HepG2 (cell line): ENCODE data around the gene ACP2. TPM values are rescaled to one million over a fixed set of nuclear protein-coding genes. Genes with fewer than 3 reads are reported as not detected.

Source experiments
- ELF3 ChIP-seq: IDR thresholded peaks from 2 replicates; pipeline ENCODE4 v1.6.1; 2016; ENCODE audit warnings: missing genetic modification reagents, missing compliant biosample characterization
- HOXD1 ChIP-seq: sonication (generic); formaldehyde crosslinking; IDR thresholded peaks from 2 replicates; pipeline ENCODE4 v1.5.0; 2020; ENCODE audit warnings: missing genetic modification reagents
- IKZF4 ChIP-seq: sonication (generic); formaldehyde crosslinking; IDR thresholded peaks from 2 replicates; pipeline ENCODE4 v1.5.1; 2020; ENCODE audit warnings: borderline replicate concordance, mild to moderate bottlenecking, low read depth, missing genetic modification reagents; ENCODE audit errors: not compliant biosample characterization
- POLR2AphosphoS2 ChIP-seq: IDR thresholded peaks from 2 replicates; pipeline ENCODE4 v1.6.1; 2011; ENCODE audit warnings: low read depth, low read length, improper control_type of control experiment
- REXO4 ChIP-seq: sonication (generic); formaldehyde crosslinking; IDR thresholded peaks from 2 replicates; pipeline ENCODE4 v1.8.0; 2022; ENCODE audit warnings: missing genetic modification reagents, mild to moderate bottlenecking, borderline replicate concordance
- SAFB2 ChIP-seq: sonication (generic); formaldehyde crosslinking; IDR thresholded peaks from 2 replicates; pipeline ENCODE4 v1.5.1; 2020; ENCODE audit warnings: missing genetic modification reagents, low read depth, mild to moderate bottlenecking, borderline replicate concordance
- SETDB1 ChIP-seq: sonication (generic); formaldehyde crosslinking; IDR thresholded peaks from 2 replicates; pipeline ENCODE4 v1.5.1; 2020; ENCODE audit warnings: missing genetic modification reagents, mild to moderate bottlenecking, borderline replicate concordance
- SNAPC2 ChIP-seq: sonication (generic); formaldehyde crosslinking; IDR thresholded peaks from 2 replicates; pipeline ENCODE4 v1.8.1; 2022; ENCODE audit warnings: mild to moderate bottlenecking, missing genetic modification reagents
- SP1 ChIP-seq, 2 experiments: fragments of 450-650 bp in 1 of 2; sonication (generic) in 1 of 2; formaldehyde crosslinking in 1 of 2; IDR thresholded peaks; 2 replicates each; pipeline versions ENCODE4 v1.4.0 to v1.6.1; 2016 to 2020; ENCODE audit warnings: missing genetic modification reagents in 1 of 2
- SP2 ChIP-seq: sonication (generic); formaldehyde crosslinking; IDR thresholded peaks from 2 replicates; pipeline ENCODE4 v1.5.1; 2020; ENCODE audit warnings: mild to moderate bottlenecking, missing genetic modification reagents
- ZNF558 ChIP-seq: sonication (generic); formaldehyde crosslinking; IDR thresholded peaks from 2 replicates; pipeline ENCODE4 v1.9.0; 2022; ENCODE audit warnings: mild to moderate bottlenecking, missing genetic modification reagents, borderline replicate concordance
- ZNF605 ChIP-seq: sonication (generic); formaldehyde crosslinking; IDR thresholded peaks from 2 replicates; pipeline ENCODE4 v1.8.0; 2022; ENCODE audit warnings: mild to moderate bottlenecking, missing genetic modification reagents
- ZNF816 ChIP-seq: sonication (generic); formaldehyde crosslinking; IDR thresholded peaks from 2 replicates; pipeline ENCODE4 v1.8.0; 2022; ENCODE audit warnings: missing genetic modification reagents, mild to moderate bottlenecking, borderline replicate concordance
- ZNF878 ChIP-seq: sonication (generic); formaldehyde crosslinking; IDR thresholded peaks from 2 replicates; pipeline ENCODE4 v1.8.1; 2023; ENCODE audit warnings: mild to moderate bottlenecking, missing genetic modification reagents, moderate library complexity
- polyA plus RNA-seq, 8 experiments: library from polyadenylated mRNA; depleted of rRNA in 3 of 8; stranded (reverse) in 7 of 8; unstranded in 1 of 8; fragments of >200 nt; fragmentation: Illumina TruSeq in 4 of 8; extraction: Trizol in 4 of 8; gene quantifications; 2 replicates each; pipeline versions ENCODE4 v1.2.1 to v1.2.3, GENCODE V29; 2011 to 2016; ENCODE audit warnings: low read depth in 4 of 8, missing spikeins in 1 of 8, mixed read lengths in 1 of 8; ENCODE audit not compliant: insufficient read depth in 1 of 8
- total RNA-seq, 5 experiments: library from RNA; depleted of rRNA; stranded (reverse); fragments of >200 nt; fragmentation: Illumina TruSeq; extraction: Trizol; gene quantifications; 2 replicates each; pipeline ENCODE4 v1.2.3, GENCODE V29; 2016; ENCODE audit warnings: low read depth in 1 of 5
- TF ChIP-seq, protein P1 (sequence below): sonication (generic); formaldehyde crosslinking; IDR thresholded peaks from 2 replicates; pipeline ENCODE4 v1.4.0; 2020; ENCODE audit warnings: missing genetic modification reagents
- TF ChIP-seq, protein P2 (sequence below): sonication (generic); formaldehyde crosslinking; IDR thresholded peaks from 2 replicates; pipeline ENCODE4 v1.4.0; 2020; ENCODE audit warnings: missing genetic modification reagents
- TF ChIP-seq, protein P3 (sequence below): sonication (generic); formaldehyde crosslinking; IDR thresholded peaks from 2 replicates; pipeline ENCODE4 v1.9.0; 2021; ENCODE audit warnings: missing genetic modification reagents, borderline replicate concordance
- TF ChIP-seq, protein P4 (sequence below): sonication (generic); formaldehyde crosslinking; IDR thresholded peaks from 2 replicates; pipeline ENCODE4 v1.8.1; 2023; ENCODE audit warnings: mild to moderate bottlenecking, missing genetic modification reagents
- TF ChIP-seq, protein P5 (sequence below): sonication (generic); formaldehyde crosslinking; IDR thresholded peaks from 2 replicates; pipeline ENCODE4 v1.4.0; 2020; ENCODE audit warnings: mild to moderate bottlenecking, missing genetic modification reagents

The ACP2 gene
- total and polyA plus RNA-seq, 2 of the 13 experiments (the other 11 are each of a cell fraction or from before 2014, with no cell fraction given): 17.7 to 20.2 TPM

DNA sequence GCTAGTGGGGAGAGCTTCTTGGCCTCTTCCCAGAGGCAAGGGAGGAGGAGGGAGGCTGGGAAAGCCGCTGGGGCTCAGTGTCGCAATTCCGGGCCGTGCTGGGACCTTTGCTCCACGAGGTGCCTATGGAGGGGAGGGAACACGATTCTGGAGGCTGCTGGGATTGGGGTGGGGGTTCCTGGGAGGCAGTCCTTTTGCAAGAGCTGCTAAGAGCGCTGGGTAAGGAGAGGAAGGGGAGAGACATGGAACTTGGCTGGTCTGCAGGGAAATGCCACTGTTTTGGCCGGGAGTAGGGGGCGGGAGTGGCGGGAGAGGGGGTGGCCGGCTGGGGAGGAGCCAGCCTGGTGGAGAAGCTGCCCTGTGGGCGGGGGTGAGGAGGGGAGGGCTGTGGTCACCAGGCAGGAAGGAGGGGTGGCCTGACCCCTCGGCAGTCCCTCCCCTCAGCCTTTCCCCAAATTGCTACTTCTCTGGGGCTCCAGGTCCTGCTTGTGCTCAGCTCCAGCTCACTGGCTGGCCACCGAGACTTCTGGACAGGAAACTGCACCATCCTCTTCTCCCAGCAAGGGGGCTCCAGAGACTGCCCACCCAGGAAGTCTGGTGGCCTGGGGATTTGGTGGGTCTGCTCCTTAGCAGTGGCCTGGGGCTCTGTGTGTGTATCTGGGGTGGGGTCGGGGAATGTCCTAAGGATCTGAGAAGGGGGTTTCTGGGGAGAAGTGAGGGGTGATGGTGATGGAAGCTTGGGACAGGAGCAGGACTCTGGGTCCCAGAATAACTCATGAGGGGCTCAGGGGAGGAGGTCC lies 9.1 kb upstream of the ACP2 start, which contains the start of gene NR1H3 (continued):
- TF ChIP-seq, protein P1, sequence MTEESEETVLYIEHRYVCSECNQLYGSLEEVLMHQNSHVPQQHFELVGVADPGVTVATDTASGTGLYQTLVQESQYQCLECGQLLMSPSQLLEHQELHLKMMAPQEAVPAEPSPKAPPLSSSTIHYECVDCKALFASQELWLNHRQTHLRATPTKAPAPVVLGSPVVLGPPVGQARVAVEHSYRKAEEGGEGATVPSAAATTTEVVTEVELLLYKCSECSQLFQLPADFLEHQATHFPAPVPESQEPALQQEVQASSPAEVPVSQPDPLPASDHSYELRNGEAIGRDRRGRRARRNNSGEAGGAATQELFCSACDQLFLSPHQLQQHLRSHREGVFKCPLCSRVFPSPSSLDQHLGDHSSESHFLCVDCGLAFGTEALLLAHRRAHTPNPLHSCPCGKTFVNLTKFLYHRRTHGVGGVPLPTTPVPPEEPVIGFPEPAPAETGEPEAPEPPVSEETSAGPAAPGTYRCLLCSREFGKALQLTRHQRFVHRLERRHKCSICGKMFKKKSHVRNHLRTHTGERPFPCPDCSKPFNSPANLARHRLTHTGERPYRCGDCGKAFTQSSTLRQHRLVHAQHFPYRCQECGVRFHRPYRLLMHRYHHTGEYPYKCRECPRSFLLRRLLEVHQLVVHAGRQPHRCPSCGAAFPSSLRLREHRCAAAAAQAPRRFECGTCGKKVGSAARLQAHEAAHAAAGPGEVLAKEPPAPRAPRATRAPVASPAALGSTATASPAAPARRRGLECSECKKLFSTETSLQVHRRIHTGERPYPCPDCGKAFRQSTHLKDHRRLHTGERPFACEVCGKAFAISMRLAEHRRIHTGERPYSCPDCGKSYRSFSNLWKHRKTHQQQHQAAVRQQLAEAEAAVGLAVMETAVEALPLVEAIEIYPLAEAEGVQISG (CRISPR knock-in tag): peak; percentile 37; the same call in 1 of the 2 replicates
- TF ChIP-seq, protein P2, sequence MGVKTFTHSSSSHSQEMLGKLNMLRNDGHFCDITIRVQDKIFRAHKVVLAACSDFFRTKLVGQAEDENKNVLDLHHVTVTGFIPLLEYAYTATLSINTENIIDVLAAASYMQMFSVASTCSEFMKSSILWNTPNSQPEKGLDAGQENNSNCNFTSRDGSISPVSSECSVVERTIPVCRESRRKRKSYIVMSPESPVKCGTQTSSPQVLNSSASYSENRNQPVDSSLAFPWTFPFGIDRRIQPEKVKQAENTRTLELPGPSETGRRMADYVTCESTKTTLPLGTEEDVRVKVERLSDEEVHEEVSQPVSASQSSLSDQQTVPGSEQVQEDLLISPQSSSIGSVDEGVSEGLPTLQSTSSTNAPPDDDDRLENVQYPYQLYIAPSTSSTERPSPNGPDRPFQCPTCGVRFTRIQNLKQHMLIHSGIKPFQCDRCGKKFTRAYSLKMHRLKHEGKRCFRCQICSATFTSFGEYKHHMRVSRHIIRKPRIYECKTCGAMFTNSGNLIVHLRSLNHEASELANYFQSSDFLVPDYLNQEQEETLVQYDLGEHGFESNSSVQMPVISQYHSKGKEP (CRISPR knock-in tag): no peak
- TF ChIP-seq SP2 (CRISPR knock-in tag) (no peak), ZNF816 (CRISPR knock-in tag) (no peak), HOXD1 (CRISPR knock-in tag) (no peak), REXO4 (CRISPR knock-in tag) (no peak), SP1 (IDR thresholded peaks at IDR 0.05) (no peak), SP1 (CRISPR knock-in tag; IDR thresholded peaks at IDR 0.05) (no peak), ZNF558 (CRISPR knock-in tag) (no peak), POLR2AphosphoS2 (no peak), SNAPC2 (CRISPR knock-in tag) (no peak), ZNF878 (CRISPR knock-in tag) (no peak), SAFB2 (CRISPR knock-in tag) (no peak), SETDB1 (CRISPR knock-in tag) (no peak), IKZF4 (no peak), ZNF605 (no peak), ELF3 (no peak)
- TF ChIP-seq, protein P3, sequence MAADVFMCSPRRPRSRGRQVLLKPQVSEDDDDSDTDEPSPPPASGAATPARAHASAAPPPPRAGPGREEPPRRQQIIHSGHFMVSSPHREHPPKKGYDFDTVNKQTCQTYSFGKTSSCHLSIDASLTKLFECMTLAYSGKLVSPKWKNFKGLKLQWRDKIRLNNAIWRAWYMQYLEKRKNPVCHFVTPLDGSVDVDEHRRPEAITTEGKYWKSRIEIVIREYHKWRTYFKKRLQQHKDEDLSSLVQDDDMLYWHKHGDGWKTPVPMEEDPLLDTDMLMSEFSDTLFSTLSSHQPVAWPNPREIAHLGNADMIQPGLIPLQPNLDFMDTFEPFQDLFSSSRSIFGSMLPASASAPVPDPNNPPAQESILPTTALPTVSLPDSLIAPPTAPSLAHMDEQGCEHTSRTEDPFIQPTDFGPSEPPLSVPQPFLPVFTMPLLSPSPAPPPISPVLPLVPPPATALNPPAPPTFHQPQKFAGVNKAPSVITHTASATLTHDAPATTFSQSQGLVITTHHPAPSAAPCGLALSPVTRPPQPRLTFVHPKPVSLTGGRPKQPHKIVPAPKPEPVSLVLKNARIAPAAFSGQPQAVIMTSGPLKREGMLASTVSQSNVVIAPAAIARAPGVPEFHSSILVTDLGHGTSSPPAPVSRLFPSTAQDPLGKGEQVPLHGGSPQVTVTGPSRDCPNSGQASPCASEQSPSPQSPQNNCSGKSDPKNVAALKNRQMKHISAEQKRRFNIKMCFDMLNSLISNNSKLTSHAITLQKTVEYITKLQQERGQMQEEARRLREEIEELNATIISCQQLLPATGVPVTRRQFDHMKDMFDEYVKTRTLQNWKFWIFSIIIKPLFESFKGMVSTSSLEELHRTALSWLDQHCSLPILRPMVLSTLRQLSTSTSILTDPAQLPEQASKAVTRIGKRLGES (CRISPR knock-in tag): no peak
- TF ChIP-seq, protein P4, sequence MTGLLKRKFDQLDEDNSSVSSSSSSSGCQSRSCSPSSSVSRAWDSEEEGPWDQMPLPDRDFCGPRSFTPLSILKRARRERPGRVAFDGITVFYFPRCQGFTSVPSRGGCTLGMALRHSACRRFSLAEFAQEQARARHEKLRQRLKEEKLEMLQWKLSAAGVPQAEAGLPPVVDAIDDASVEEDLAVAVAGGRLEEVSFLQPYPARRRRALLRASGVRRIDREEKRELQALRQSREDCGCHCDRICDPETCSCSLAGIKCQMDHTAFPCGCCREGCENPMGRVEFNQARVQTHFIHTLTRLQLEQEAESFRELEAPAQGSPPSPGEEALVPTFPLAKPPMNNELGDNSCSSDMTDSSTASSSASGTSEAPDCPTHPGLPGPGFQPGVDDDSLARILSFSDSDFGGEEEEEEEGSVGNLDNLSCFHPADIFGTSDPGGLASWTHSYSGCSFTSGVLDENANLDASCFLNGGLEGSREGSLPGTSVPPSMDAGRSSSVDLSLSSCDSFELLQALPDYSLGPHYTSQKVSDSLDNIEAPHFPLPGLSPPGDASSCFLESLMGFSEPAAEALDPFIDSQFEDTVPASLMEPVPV (CRISPR knock-in tag): peak; percentile 67; the same call in 1 of the 2 replicates
- TF ChIP-seq, protein P5, sequence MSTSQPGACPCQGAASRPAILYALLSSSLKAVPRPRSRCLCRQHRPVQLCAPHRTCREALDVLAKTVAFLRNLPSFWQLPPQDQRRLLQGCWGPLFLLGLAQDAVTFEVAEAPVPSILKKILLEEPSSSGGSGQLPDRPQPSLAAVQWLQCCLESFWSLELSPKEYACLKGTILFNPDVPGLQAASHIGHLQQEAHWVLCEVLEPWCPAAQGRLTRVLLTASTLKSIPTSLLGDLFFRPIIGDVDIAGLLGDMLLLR (CRISPR knock-in tag): no peak
